H7 (cell line): ENCODE results near the gene OR7D2. TPM values are rescaled to one million over a fixed set of nuclear protein-coding genes. Genes with fewer than 3 reads are reported as not detected.
A peak's percentile ranks its signal among the peaks of the same experiment; 100 is the strongest.

Experiments used
- DNase-seq: peaks from one replicate; pipeline ENCODE4 v3.0.0; 2012
- H3K27me3 ChIP-seq: 2 replicates; pipeline ENCODE4 v1.6.0; 2011; ENCODE audit warnings: mild to moderate bottlenecking, low read length; ENCODE audit not compliant: control insufficient read depth, insufficient read depth
- H3K36me3 ChIP-seq: replicated peaks from 2 replicates; pipeline ENCODE4 v1.5.1; 2011; ENCODE audit warnings: low read length; ENCODE audit not compliant: control insufficient read depth, insufficient read depth
- H3K4me3 ChIP-seq: 2 replicates; pipeline ENCODE4 v1.5.1; 2011; ENCODE audit warnings: low read depth, mild to moderate bottlenecking, control low read depth, low read length, moderate library complexity; ENCODE audit not compliant: insufficient read depth
- total RNA-seq: library from RNA; depleted of rRNA; stranded (reverse); fragments of >200 nt; shearing (Covaris generic); gene quantifications from 2 replicates; pipeline ENCODE4 v1.2.3, GENCODE V29; 2014; rRNA removed

Gene OR7D2
- not detected in 2 replicates for total RNA-seq

GRCh38 chr19:9178901-9179300 lies at the start of gene OR7D2:
TSS of gene OR7D2 (plus strand) at chr19:9178979. CDS start at chr19:9185782, 6,803 bp downstream.
- Histone ChIP-seq H3K27me3 (no peaks in the 10 kb centered on the region), H3K36me3 (no peaks in the 10 kb centered on the region), H3K4me3 (no peak within 1 kb of the TSS)
- DNase-seq, result no peak

GRCh38 chr19:9130965-9131364 lies 47.8 kb upstream of the OR7D2 start:
- Histone ChIP-seq H3K4me3 (no peak overlapping the region), H3K27me3 (no peaks in the 10 kb centered on the region), H3K36me3 (no peaks in the 10 kb centered on the region)
- no peak for DNase-seq

GRCh38 chr19:9132422-9132821 lies 46.4 kb upstream of the OR7D2 start:
- Histone ChIP-seq H3K27me3 (no peaks in the 10 kb centered on the region), H3K4me3 (no peak overlapping the region), H3K36me3 (no peaks in the 10 kb centered on the region)
- no peak for DNase-seq

- Histone ChIP-seq H3K27me3 (no peaks in the 10 kb centered on the region), H3K4me3 (peak overlapping the region; percentile 92), H3K36me3 (no peaks in the 10 kb centered on the region)
- DNase-seq, result no peak
These were observed 39.1 kb upstream of the OR7D2 start for GRCh38 chr19:9139609-9140158.

- H3K27me3 ChIP-seq, result no peaks in the 10 kb centered on the region
- peak within 1 kb of the TSS; percentile 92 for H3K4me3 ChIP-seq
These were observed 38.5 kb upstream of the OR7D2 start, which contains the start of gene ZNF317 for GRCh38 chr19:9140159-9140874. TSS of gene ZNF317 (plus strand) at chr19:9140397. CDS start at chr19:9156017, 15,620 bp downstream.

GRCh38 chr19:9144920-9145319 lies 33.9 kb upstream of the OR7D2 start:
- H3K4me3 ChIP-seq, result no peak overlapping the region
- peaks cover 4% of the 10 kb centered on the region; the same call in 1 of the 2 replicates for H3K36me3 ChIP-seq
- no peaks in the 10 kb centered on the region for H3K27me3 ChIP-seq
- no peak for DNase-seq

More at GRCh38 chr19:9140159-9140874, 38.5 kb upstream of the OR7D2 start, which contains the start of gene ZNF317:
- no peaks in the 10 kb centered on the region for H3K36me3 ChIP-seq
- peak; percentile 80 for DNase-seq

GRCh38 chr19:9146882-9147281 lies 31.9 kb upstream of the OR7D2 start:
- no peak for DNase-seq
- Histone ChIP-seq H3K27me3 (no peaks in the 10 kb centered on the region), H3K4me3 (no peak overlapping the region), H3K36me3 (peaks cover 4% of the 10 kb centered on the region; the same call in 1 of the 2 replicates)

- Histone ChIP-seq H3K36me3 (peaks cover 8% of the 10 kb centered on the region), H3K4me3 (no peak overlapping the region), H3K27me3 (no peaks in the 10 kb centered on the region)
- DNase-seq, result no peak
These were observed 30.1 kb upstream of the OR7D2 start for GRCh38 chr19:9148697-9149096.

GRCh38 chr19:9149997-9150396 lies 28.8 kb upstream of the OR7D2 start:
- Histone ChIP-seq H3K36me3 (peaks cover 8% of the 10 kb centered on the region), H3K4me3 (no peak overlapping the region), H3K27me3 (no peaks in the 10 kb centered on the region)
- DNase-seq, result no peak

- Histone ChIP-seq H3K27me3 (no peaks in the 10 kb centered on the region), H3K36me3 (peaks cover 11% of the 10 kb centered on the region), H3K4me3 (no peak overlapping the region)
- DNase-seq, result no peak
These were observed 28.1 kb upstream of the OR7D2 start for GRCh38 chr19:9150650-9151049.

- DNase-seq, result no peak
- Histone ChIP-seq H3K27me3 (no peaks in the 10 kb centered on the region), H3K4me3 (no peak overlapping the region), H3K36me3 (peaks cover 15% of the 10 kb centered on the region)
These were observed 27.4 kb upstream of the OR7D2 start for GRCh38 chr19:9151367-9151766.

GRCh38 chr19:9155591-9155990 lies 23.2 kb upstream of the OR7D2 start:
- H3K4me3 ChIP-seq, result no peak overlapping the region
- peaks cover 35% of the 10 kb centered on the region for H3K36me3 ChIP-seq
- DNase-seq, result no peak
- H3K27me3 ChIP-seq, result no peaks in the 10 kb centered on the region

- no peaks in the 10 kb centered on the region for H3K27me3 ChIP-seq
- no peak overlapping the region for H3K4me3 ChIP-seq
- H3K36me3 ChIP-seq, result peaks cover 42% of the 10 kb centered on the region
- no peak for DNase-seq
These were observed 22.5 kb upstream of the OR7D2 start for GRCh38 chr19:9156304-9156703.

- H3K36me3 ChIP-seq, result peaks cover 54% of the 10 kb centered on the region
- DNase-seq, result no peak
- no peak overlapping the region for H3K4me3 ChIP-seq
- no peaks in the 10 kb centered on the region for H3K27me3 ChIP-seq
These were observed 18.9 kb upstream of the OR7D2 start for GRCh38 chr19:9159891-9160290.

GRCh38 chr19:9161427-9161826 lies 17.4 kb upstream of the OR7D2 start:
- H3K4me3 ChIP-seq, result no peak overlapping the region
- no peak for DNase-seq
- H3K36me3 ChIP-seq, result peaks cover 47% of the 10 kb centered on the region
- no peaks in the 10 kb centered on the region for H3K27me3 ChIP-seq
